NCI-H2196 (cell line): ENCODE data around the gene ZNF202.
"Not testable (repeated sequence)": the region's sequence is repeated elsewhere in the genome, so short reads cannot be mapped to it uniquely, and the experiment has no call there.

ENCODE experiments used
- DNase-seq: peaks from one replicate; lab custom pipeline; 2025; ENCODE audit not compliant: unreplicated experiment; lab: John Stamatoyannopoulos, UW

The ZNF202 gene

GRCh38 chr11:123742031-123742723 lies 717 bp upstream of the ZNF202 start:
- no peak for DNase-seq

GRCh38 chr11:123740787-123741158 lies 687 bp downstream of the ZNF202 start:
- no peak for DNase-seq

- no peak for DNase-seq
These were observed 3.1 kb downstream of the ZNF202 start for GRCh38 chr11:123738374-123738773.

- no peak for DNase-seq
These were observed 4.7 kb downstream of the ZNF202 start for GRCh38 chr11:123736769-123737168.

GRCh38 chr11:123729602-123730001 lies 11.9 kb downstream of the ZNF202 start:
- DNase-seq, result no peak

- no peak for DNase-seq
These were observed 15.3 kb downstream of the ZNF202 start for GRCh38 chr11:123725995-123726655.

GRCh38 chr11:123719452-123719851 lies 22.0 kb downstream of the ZNF202 start:
- DNase-seq, result no peak

- no peak for DNase-seq
These were observed 23.0 kb downstream of the ZNF202 start for GRCh38 chr11:123718469-123718868.

- no peak for DNase-seq
These were observed 23.4 kb downstream of the ZNF202 start for GRCh38 chr11:123718063-123718462.

GRCh38 chr11:123712627-123713026 lies 28.8 kb downstream of the ZNF202 start:
- not testable (repeated sequence) for DNase-seq

- DNase-seq, result peak; percentile 71
These were observed 33.8 kb downstream of the ZNF202 start for GRCh38 chr11:123707606-123708205.

- DNase-seq, result no peak
These were observed 34.3 kb downstream of the ZNF202 start for GRCh38 chr11:123707206-123707605.

GRCh38 chr11:123704341-123704740 lies 37.1 kb downstream of the ZNF202 start:
- no peak for DNase-seq

- no peak for DNase-seq
These were observed 38.8 kb downstream of the ZNF202 start for GRCh38 chr11:123702696-123703095.

- DNase-seq, result no peak
These were observed 39.3 kb downstream of the ZNF202 start for GRCh38 chr11:123702139-123702538.

GRCh38 chr11:123700772-123701171 lies 40.7 kb downstream of the ZNF202 start:
- no peak for DNase-seq

- no peak for DNase-seq
These were observed 42.8 kb downstream of the ZNF202 start for GRCh38 chr11:123698546-123699127.

- no peak for DNase-seq
These were observed 45.3 kb downstream of the ZNF202 start for GRCh38 chr11:123696183-123696582.

- DNase-seq, result no peak
These were observed 46.2 kb downstream of the ZNF202 start for GRCh38 chr11:123695231-123695630.

- DNase-seq, result no peak
These were observed 46.9 kb downstream of the ZNF202 start for GRCh38 chr11:123694551-123694950.

GRCh38 chr11:123692961-123693360 lies 48.5 kb downstream of the ZNF202 start:
- no peak for DNase-seq

- no peak for DNase-seq
These were observed 51.0 kb downstream of the ZNF202 start for GRCh38 chr11:123690485-123690884.
